Epithelial cell of proximal tubule (primary cell): Measurements from ENCODE around the gene MEF2A. TPM values are rescaled to one million over a fixed set of nuclear protein-coding genes. Genes with fewer than 3 reads are reported as not detected.

ENCODE experiments used
- DNase-seq: peaks from one replicate; pipeline ENCODE4 v3.0.0-alpha.2; 2011; ENCODE audit warnings: low read depth
- H3K4me3 ChIP-seq: 2 replicates; pipeline ENCODE4 v1.5.1; 2011; ENCODE audit warnings: low read depth, mild to moderate bottlenecking, low read length
- CTCF ChIP-seq: conservative IDR thresholded peaks from 2 replicates; pipeline ENCODE4 v1.5.1; 2012; ENCODE audit warnings: low read depth, mild to moderate bottlenecking, low read length
- total RNA-seq: library from RNA; depleted of rRNA; stranded (reverse); fragments of >200 nt; gene quantifications from 2 replicates; pipeline ENCODE4 v1.2.3, GENCODE V29; 2015

Gene MEF2A
- total RNA-seq, 1 donor from 2014 or later, result 30.2 TPM

- TF ChIP-seq CTCF, result no peak
- no peak for DNase-seq
- H3K4me3 ChIP-seq, result no peak overlapping the region
Observed at GRCh38 chr15:99721896-99722295, 156.1 kb downstream of the MEF2A start.

DNA sequence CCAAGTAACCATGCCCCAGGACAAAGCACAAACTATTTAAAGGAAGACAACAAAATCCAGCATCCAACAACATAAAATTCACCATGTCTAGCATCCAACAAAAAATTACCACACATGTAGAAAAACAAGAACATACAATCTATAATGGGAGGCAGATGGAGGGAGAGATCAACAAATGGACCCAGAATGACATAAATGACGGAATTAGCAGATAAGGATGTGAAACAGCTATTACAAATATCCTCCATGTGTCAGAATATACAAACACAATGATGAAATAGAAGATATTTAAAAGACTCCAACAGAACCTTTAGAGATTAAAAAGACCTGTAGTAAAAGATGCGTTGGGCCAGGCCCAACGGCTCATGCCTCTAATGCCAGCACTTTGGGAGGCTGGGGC is 156.6 kb downstream of the MEF2A start:
- no peak for TF ChIP-seq CTCF
- no peak overlapping the region for H3K4me3 ChIP-seq
- DNase-seq, result no peak

DNA sequence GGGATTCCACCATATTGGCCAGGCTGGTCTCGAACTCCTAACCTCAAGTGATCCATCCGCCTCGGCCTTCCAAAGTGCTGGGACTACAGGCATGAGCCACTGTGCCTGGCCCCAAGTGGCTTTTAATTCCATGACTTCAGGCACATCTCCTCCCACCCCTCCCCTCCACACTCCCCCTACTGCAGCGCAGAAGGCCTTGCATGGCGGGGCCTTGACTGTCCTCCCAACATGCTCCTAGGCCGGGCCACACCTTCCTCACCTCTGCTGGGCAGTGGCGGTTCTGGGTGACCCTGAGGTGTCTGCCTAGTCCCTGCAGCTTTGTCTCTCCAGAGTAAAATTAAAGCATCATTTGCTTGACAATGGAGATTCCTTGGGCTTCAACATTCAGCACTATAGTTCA is 160.5 kb downstream of the MEF2A start:
- DNase-seq, result no peak
- no peak overlapping the region for H3K4me3 ChIP-seq
- TF ChIP-seq CTCF, result no peak

DNA sequence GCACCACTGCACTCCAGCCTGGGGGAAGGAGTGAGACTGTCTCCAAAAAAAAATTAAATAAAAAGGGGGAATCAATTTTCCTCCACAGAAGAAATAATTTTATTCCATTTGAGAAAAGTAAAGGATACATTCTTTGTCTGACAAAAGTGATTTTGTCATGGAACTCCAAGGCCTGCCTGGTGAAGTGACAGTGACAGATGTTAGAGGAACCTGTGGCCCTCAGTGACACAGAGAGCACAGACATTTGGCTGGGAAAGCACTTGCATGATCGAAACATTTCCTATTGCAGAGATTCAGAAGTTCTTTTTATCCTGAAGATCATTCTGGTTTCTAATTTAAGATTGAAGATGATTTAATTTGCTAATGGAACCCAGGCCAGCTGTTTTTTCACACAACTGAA is 161.5 kb downstream of the MEF2A start:
- DNase-seq, result no peak
- no peak overlapping the region for H3K4me3 ChIP-seq
- TF ChIP-seq CTCF, result no peak

DNA sequence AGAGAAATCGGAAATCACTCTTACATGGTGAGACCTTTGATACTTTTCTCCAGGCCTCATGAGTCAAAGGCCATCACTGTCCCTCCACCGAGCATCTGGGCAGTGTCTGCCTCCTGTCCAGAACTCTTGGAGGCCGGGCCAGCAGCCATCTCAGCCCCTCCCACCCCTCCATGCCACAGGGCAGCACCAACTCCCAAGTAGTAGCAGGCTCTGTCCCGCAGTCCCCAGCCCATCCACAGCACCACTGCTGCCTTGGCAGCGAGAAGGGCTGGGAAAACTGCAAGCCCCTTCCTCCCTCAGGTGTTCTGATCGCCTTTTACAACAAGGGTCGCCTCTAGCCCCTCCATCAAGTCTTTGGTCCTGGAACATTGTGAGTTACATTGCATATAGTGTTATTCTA is 161.9 kb downstream of the MEF2A start:
- TF ChIP-seq CTCF, result no peak

GRCh38 chr15:99728916-99729315 is 163.1 kb downstream of the MEF2A start:
- no peak for TF ChIP-seq CTCF
- no peak overlapping the region for H3K4me3 ChIP-seq
- DNase-seq, result no peak

More for the DNA sequence above, 161.9 kb downstream of the MEF2A start:
- no peak for DNase-seq
- H3K4me3 ChIP-seq, result no peak overlapping the region

DNA sequence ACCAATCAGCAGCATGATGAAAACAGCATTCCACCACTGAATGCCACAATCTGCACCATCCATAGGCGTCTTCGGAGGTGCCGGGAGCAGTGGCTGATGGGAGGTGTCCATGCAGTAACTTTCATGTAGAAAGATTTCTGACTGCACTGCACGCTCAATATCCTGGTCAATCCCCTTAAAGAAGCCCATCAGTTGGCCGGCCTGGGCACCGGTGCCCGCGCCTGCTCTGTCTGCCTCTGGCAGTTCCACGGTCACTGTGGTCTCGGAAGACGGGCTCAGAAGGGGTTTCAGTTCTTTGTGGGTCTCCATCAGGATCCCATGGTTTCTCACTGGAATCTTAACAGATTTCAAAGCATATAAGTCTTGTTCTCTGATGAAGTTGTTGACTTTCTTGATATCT is 163.5 kb downstream of the MEF2A start:
- H3K4me3 ChIP-seq, result no peak overlapping the region
- no peak for DNase-seq
- TF ChIP-seq CTCF, result no peak
